ENCODE data around the gene ST6GALNAC5.

Gene ST6GALNAC5

DNA sequence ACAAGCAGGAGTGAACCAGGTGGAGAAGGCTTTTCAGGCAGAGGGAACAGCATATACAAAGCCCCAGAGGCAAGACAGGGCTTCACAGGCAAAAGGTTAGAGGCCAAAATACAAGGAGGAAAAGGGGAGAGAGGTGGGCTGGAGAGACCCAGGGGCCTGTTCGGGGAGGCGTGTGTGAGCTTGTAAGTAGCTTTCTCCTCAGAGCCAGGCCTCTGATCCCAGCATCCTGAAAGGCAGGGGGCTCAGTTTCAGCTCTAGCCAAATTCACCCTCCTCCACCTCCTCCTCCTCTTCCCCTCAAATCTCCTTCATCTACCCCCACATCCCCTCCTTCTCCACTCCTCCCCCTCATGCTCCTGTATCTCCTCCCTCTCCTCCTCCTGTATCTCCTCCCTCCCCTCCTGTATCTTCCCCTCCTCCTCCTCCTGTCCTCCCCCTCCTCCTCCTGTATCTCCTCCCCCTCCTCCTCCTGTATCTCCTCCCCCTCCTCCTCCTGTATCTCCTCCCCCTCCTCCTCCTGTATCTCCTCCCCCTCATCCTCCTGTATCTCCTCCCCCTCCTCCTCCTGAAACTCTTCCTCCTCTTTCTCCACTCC is 148.6 kb downstream of the ST6GALNAC5 start:
- no peak for DNase-seq

DNA sequence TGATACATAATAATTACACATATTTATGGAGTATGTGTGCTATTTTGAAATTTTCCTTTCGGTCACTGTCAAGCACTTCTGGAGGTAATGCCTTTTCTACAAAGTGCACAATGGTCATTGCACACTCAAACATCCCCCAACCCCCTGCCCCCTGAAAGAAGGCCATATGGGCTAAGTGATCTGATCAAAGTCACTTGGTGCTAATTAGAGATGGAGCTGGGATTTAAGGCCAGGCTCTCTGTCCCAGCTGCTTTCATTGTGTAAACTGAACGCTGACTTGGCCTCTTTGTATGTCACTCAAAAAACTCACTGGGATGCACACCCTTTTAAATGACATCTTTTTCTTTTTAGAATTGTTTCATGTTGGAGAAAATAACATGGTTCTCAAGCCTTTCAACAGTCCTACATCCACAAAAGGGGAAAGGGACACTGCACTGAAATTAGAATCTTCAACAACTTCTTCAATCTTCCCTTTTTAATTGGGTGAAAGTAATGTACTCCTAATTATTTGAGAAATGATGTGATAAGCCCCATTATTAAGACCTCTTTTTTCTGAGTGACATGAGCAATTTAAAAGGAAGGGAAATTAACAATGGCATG is 149.2 kb downstream of the ST6GALNAC5 start:
- no peak for DNase-seq

- DNase-seq, result no peak
Observed at GRCh38 chr1:77018311-77018710, 151.0 kb downstream of the ST6GALNAC5 start.

DNA sequence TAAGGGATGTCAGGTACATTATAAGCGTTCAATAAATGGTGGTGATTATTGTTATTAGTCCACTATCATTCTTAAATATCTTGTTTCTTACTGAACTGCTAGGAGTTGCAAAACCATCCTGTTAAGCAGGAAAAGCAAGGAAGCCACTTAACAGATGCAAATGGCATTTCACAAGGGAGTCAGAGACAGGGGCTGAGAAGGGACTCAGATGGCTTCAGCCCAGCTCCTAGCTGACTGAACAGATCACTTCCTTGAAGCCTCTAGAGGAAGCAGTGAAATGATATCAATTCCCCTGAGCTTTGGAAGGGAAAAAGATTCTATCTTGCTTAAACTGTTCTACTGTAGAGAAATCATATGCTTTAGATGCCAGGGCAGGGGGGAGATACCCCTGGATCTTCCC is 151.5 kb downstream of the ST6GALNAC5 start:
- DNase-seq, result no peak

- DNase-seq, result no peak
Observed at GRCh38 chr1:77021732-77022131, 154.5 kb downstream of the ST6GALNAC5 start.

DNA sequence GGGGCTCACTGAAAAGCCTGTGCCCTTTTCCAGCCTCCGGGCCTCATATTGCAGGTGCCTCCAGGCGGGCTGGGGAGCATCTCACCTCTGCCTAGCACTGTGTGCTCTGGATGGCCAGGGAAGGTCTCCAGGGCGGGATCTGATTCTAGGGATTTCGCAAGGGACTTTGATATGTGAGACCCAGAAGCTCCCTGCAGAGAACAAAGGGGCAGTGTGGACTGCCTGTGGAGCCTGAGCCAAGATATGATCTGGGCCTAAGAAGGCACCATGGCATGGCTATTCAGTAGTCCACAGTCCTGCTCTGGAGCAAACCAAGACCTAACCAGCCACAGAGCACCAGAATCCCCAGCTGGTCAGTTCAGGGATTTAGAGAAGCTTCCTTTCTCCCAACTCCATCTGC is 157.2 kb downstream of the ST6GALNAC5 start:
- DNase-seq, result no peak

DNA sequence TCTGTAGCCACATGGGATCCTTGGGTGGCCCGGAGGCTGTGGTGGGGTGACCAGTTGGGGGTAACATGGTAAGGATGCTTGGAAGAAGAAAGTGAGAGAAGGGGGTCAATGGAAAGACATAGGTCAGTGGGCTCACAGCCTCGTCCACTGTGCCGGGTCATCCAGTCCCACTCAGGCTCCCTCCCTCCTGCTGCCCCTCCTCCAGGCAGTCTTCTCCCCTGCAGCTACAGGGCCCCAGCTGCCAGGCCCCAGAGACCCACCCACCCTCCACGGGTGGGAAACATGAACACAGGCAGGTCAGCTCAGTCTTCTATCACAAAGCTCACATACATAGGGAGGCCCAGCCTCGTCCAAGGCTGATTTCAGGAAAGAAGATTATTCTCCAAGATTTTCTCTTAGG is 158.3 kb downstream of the ST6GALNAC5 start:
- no peak for DNase-seq

DNA sequence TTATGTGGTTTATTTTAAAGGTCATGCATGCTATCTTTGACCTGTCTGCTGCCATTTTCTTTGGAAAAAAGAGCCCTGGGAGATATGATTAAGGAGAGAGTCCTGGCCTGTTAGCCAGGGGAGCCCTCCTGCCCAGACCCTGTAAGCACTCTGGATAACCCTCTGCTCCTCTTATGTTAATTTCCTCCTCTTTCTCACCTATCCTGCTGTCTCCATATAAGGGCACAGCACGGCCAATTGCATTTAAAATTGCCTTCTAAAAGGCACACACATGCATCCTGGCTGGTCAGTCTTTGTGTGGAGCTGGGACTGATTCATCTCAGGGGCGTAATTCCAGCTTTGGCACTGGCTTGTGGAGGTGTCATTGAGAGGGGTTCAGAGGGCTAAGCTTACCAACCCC is 158.9 kb downstream of the ST6GALNAC5 start:
- DNase-seq, result no peak

DNA sequence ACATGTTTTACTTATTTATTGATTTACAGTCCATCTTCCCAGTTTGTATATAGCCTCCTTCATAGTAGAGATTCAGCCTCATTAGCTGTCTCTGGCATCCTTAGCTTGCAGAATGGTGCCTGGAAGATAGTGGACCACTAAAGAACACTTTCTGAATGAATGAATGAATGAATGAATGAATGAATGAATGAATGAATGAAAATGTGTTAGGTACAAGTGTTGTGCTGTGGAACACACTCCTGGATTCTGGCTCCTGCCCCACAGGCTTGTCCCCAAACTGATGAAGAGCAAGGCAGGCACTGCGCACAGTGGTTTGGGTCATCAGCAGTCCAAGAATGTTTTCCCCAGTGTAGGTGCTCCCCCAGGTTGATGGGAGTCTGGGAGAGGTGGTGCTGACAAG is 159.4 kb downstream of the ST6GALNAC5 start:
- DNase-seq, result no peak

DNA sequence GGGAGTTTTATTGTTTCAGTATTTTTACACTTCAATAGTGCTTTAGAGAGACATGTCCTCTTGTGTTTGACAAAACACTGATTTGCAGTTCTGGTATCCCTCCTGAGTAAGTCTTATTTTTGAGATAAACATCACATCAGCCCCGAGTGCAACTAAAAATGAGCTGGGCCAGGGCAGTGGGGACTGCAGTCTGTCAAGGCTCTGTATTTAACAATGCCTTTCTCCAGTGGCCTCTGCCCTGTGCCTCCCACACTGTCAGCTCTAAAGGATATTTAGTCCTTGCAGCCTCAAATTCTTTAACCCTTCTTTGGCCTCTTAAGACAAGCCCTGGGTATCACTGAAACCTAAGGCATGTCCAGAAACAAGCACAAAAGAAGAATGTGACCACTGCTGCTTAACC is 160.6 kb downstream of the ST6GALNAC5 start:
- no peak for DNase-seq

- no peak for DNase-seq
Observed at GRCh38 chr1:77030401-77031105, 163.3 kb downstream of the ST6GALNAC5 start.

GRCh38 chr1:77031106-77031662 is 163.9 kb downstream of the ST6GALNAC5 start:
- DNase-seq, result peak; percentile 21

- DNase-seq, result no peak
Observed at GRCh38 chr1:77036560-77036959, 169.3 kb downstream of the ST6GALNAC5 start.

DNA sequence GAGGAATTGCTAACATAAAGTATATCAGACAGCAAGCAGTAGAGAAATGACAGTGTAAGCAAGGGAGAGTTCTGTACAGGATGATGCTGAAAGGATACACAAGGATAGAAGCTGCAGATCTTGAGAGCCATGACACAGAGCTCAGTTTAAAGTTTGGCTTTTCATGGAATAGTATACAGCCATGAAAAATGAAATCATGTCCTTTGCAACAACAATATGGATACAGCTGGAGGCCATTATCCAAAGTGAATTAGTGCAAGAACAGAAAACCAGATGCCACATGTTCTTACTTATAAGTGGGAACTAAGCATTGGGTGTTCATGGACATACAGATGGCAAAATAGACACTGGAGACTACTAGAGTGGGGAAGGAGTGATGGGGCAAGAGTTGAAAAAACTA is 169.8 kb downstream of the ST6GALNAC5 start:
- DNase-seq, result no peak

DNA sequence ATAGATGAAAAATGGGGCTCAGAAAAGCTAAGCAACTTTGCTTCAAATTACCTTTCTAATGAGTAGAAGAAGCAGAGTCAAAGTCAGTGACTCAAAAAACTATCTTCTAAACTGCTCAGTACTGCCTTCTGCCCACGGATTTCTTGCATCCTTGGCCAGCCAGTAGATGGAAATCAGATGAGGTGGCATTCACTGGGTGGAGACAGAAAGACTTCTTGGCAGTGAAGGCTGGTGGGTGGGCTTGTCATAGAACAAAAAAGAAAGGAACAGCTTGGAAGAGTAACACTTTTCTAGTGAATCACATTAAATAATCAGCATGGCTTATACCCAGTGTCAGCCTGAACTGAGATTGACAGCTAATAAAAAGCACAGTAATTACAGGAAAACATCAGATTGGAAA is 170.7 kb downstream of the ST6GALNAC5 start:
- no peak for DNase-seq

DNA sequence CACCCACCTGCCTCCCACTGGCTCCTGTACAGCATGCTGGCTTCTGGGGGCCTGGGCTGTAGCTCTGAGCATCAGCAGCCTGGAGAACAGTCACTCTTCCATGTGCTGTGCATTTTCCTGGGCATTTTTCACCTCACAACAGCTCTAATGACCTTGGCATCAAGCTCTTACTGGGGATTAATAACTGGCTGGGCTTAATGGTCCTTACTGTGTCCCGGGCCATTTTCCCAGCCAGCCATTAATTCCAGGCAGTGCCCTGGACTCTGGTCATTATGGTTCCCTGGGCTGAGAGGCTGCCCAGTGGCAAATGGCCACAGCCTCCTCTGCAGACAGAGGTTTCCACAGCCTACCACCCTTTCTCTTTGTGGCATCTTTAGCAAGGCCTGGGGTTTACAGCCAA is 171.8 kb downstream of the ST6GALNAC5 start:
- no peak for DNase-seq

GRCh38 chr1:77039739-77040138 is 172.5 kb downstream of the ST6GALNAC5 start:
- DNase-seq, result no peak

- DNase-seq, result no peak
Observed at GRCh38 chr1:77040826-77041225, 173.5 kb downstream of the ST6GALNAC5 start.

GRCh38 chr1:77044133-77044849 is 177.0 kb downstream of the ST6GALNAC5 start:
- DNase-seq, result no peak

- DNase-seq, result no peak
Observed at GRCh38 chr1:77047575-77047974, 180.3 kb downstream of the ST6GALNAC5 start.

DNA sequence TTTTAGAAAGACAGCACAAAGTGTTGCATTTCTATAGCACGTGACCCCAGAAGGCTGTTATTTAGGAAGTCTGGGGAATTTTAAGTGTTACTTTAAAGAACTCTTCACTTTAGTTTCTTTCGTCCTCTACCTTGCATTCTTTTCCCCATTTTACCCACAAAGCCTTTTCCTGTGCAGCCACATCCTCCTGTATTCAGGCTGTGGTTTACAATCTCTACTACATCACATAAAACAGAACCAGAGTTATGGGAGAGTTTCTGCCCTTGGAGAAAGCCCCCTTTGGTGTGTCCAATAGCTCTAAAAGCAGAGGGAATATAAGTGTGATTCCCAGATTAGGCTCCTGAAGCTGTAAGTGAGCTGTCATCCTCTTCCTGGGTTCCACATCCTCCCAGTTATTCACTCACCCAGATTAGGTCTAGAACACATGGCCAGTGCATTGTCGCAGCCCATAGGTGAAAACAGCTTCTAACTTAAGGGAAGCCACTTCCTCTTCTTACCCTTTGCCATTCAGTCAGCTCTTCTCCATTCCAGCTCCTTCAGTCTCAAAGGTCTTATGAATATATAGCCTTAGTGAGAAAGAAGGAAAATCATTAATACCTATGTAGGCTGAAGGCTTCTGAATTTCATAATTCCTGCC is 180.8 kb downstream of the ST6GALNAC5 start:
- no peak for DNase-seq

DNA sequence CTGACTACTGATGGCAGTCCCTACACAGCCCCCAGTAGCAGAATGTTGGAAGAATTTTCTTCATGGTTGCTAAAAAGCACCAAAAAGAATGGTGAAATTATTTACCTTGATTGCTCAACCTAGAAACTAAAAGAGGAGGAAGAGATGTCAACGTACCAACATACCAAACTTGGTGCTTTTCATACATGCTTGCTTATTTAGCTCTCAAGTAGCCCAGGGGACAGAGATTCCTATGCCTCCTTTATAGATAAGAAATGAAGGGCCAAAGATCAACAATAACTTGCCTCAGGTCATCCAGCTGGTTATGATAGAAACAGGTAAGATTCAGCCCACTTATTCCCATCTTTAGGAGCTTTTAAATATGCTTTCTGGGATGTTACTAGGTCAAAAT is 181.3 kb downstream of the ST6GALNAC5 start:
- no peak for DNase-seq

- no peak for DNase-seq
Observed at GRCh38 chr1:77051425-77051824, 184.1 kb downstream of the ST6GALNAC5 start.
